Measurements from ENCODE around the gene USP25. TPM values are rescaled to one million over a fixed set of nuclear protein-coding genes. Genes with fewer than 3 reads are reported as not detected.

Gene USP25, protein sequence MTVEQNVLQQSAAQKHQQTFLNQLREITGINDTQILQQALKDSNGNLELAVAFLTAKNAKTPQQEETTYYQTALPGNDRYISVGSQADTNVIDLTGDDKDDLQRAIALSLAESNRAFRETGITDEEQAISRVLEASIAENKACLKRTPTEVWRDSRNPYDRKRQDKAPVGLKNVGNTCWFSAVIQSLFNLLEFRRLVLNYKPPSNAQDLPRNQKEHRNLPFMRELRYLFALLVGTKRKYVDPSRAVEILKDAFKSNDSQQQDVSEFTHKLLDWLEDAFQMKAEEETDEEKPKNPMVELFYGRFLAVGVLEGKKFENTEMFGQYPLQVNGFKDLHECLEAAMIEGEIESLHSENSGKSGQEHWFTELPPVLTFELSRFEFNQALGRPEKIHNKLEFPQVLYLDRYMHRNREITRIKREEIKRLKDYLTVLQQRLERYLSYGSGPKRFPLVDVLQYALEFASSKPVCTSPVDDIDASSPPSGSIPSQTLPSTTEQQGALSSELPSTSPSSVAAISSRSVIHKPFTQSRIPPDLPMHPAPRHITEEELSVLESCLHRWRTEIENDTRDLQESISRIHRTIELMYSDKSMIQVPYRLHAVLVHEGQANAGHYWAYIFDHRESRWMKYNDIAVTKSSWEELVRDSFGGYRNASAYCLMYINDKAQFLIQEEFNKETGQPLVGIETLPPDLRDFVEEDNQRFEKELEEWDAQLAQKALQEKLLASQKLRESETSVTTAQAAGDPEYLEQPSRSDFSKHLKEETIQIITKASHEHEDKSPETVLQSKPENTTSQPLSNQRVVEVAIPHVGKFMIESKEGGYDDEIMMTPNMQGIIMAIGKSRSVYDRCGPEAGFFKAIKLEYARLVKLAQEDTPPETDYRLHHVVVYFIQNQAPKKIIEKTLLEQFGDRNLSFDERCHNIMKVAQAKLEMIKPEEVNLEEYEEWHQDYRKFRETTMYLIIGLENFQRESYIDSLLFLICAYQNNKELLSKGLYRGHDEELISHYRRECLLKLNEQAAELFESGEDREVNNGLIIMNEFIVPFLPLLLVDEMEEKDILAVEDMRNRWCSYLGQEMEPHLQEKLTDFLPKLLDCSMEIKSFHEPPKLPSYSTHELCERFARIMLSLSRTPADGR
- 30.9 TPM in 2 replicates for total RNA-seq (2014; rRNA removed; shearing (Covaris generic))
- polyA plus RNA-seq (2014; cell fraction: nucleus; rRNA removed): 19.9 and 31.6 TPM in 2 replicates

DNA sequence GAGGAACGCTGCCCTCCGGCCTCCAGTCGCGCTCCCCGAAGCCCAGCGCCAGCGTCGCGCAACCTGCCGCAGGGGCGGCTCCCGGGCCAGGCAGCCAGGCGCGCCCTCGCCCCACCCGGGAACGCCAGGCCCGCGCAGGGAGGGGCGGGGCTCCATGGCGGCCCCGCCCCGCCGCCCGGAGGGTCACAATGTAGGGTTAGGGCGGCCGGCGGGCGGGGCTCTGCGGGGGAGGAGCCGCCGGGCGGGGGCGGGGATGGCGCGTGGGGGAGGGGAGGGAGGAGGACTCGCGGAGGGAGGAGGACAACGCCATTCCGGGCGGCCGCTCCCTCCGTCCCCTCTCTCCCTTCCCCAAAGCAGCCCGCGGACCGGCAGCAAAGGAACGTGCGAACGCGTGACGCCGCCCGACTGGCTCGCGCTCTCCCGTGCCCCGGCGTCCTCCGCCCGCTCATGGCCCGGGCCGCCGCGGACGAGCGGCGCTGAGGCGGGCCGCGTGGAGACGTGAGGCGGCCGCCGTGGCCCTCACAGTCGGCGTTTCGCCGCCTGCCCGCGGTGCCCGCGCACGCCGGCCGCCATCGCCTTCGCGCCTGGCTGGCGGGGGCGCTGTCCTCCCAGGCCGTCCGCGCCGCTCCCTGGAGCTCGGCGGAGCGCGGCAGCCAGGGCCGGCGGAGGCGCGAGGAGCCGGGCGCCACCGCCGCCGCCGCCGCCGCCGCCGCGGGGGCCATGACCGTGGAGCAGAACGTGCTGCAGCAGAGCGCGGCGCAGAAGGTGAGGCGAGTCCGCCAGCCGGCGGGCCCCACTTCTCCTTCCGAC, at the start of gene USP25:
Gene USP25 (plus strand): TSS at position 309 of the 810 bp plus-strand sequence. CDS start 412 bp downstream, at position 721.
- DNase-seq (ENCODE audit: extremely low read depth, low read depth): peak; percentile 64

DNA sequence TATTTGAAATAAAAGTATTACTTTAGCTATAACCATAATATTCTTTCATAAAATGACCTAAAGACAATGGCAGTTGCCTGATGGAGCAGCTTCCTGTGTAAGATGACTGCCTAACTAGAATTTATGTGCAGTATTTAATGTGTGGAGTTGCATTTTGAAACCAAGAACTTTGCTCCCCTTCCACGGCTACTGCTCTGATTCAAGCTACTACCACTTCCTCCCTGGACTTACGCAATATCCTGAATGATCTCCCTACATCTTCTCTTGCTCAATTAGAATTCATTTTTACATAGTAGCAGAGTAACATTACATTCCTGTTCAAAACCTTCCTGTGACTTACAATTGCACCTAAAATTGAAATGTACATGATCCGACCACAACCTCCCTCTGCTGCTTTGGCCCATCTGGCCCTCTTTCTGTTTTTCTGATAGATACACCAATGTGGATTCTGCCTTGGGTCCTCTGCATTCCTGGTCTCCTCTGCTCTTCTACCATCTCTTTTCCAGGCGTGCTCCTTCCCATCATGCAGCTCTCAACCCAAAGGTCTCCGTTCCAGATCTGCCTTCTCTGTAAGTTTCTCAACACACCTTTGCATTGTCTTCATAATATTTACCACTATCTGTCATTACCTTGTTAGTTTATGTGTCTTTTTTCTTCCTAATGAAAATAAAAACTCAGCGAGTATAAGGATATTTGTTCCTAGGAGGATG, 47.4 kb upstream of the USP25 start:
- DNase-seq (ENCODE audit: extremely low read depth, low read depth): no peak

DNA sequence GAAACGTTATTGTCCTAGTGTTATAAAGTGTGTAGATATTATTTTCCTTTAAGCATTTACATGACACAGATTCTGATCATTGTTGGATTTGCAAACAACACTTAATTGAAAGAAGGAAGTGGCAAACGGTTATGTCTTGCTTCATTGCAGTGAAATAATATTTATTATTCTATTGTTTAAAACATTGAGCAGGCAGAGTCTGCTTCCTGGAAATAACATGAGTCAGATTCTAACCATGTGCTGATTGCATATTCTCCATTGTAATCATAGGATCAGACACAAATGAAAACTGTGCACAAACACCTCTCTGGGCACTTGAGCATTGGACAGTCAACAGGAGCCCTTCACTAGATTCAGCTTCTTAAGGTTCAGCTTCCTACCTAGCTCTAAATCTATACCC, 46.8 kb upstream of the USP25 start:
- no peak for DNase-seq (ENCODE audit: extremely low read depth, low read depth)

DNA sequence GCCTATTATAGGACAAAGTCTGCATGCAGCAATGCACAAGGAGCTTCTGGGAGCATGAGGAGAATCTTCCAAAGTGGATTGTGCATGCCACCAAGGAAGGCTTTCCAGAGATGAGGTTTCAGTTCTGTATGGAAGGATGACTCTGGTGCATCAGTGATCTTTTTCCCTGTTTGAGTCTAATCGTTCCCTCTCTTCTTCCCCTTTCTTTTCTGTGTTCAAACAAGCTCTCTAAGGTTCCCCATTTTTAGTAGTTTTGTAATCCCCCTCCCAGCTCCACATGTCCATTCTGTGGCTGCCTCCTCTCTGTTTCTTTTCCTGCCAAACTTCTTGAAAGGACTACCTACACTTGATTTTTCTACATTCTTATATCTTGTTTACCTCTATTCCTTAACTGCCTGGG, 43.3 kb upstream of the USP25 start:
- no peak for DNase-seq (ENCODE audit: extremely low read depth, low read depth)

DNA sequence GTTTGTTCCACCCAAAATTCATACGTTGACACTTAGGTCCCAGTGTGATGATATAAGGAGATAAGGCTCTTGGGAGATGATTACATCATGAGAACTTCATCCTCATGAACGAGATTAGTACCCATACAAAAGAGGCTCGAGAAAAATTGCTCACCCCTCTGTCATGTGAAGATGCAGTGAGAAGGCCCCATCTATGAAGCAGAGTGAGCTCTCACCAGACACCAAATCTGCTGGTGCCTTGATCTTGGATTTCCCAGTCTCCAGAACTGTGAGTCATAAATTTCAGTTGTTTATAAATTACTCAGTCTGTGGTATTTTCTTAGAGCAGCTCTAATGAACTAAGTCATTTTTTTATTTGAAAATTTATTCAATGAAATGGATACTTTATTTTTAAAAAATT, 42.6 kb upstream of the USP25 start:
- DNase-seq (ENCODE audit: extremely low read depth, low read depth): no peak

DNA sequence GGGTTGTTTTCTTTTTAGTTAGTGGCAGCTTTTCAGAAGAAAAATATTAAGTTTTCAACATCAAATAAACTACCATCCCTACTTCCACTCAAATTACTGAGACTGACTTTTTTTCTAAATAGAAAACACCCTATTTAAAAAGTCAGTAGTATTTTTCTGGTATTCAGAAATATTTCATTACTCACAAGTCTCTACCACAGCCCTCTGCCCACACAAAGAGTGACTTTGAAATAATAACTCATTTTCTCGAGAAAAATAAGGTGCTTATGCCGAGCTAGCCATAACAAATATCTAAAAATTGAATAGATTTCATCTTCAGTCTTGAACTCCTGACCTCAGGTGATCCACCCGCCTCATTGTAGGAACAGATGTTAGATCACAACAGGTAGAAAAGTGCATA, 41.8 kb upstream of the USP25 start:
- no peak for DNase-seq (ENCODE audit: extremely low read depth, low read depth)

DNA sequence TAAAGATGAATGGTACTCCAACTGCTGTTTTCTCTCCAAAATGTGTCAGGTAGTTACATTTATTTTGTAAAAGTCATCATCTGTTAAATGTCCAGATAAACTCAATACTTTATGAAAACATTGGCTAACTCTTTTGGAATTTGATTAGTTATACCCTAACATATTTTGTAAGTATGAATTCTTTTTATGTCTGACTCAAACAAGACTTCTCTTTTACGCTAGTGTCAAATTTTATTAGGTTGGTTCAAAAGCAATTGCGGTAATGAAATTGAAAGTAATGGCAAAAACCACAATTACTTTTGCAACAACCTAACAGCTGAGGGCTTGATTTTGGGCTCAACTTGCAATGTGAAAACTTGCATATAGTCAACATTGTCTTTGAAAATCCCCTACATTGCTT, 41.0 kb upstream of the USP25 start:
- DNase-seq (ENCODE audit: extremely low read depth, low read depth): no peak

DNA sequence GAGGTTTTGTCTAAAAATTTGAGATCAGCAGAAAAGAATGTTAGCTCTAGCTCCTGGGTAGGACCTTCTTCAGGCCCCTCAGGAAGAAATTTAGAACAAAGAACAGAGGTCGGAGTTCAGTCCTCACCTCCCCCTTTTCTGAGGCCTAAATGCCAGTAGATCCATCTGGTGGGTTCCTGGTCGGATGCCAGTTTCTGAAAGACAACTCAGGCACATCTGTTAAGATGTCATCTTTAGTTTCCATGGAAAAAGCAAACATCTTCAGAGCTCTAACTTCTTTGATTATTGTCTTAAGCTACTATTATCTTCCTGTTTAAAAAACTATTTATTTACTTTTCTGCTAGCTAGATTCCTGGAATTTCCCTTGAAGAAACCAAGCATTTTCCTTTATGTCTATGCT, 37.1 kb upstream of the USP25 start:
- no peak for DNase-seq (ENCODE audit: extremely low read depth, low read depth)

DNA sequence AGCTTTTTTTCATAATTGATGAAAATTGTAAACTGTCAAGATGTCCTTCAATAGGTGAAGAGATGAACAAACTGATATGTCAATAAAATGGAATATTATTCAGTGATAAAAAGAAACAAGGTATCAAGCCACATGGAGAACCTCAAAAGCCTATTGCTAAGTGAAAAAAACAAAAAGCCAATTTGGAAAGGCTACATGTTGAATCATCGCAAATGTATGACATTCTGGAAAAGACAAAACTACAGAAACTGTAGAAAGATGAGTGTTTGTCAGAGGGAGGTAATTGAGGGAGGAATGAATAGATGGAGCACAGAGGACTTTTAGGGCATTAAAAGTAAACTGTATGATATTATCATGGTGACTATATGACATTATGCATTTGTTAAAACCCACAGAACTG, 34.5 kb upstream of the USP25 start:
- DNase-seq (ENCODE audit: extremely low read depth, low read depth): no peak

DNA sequence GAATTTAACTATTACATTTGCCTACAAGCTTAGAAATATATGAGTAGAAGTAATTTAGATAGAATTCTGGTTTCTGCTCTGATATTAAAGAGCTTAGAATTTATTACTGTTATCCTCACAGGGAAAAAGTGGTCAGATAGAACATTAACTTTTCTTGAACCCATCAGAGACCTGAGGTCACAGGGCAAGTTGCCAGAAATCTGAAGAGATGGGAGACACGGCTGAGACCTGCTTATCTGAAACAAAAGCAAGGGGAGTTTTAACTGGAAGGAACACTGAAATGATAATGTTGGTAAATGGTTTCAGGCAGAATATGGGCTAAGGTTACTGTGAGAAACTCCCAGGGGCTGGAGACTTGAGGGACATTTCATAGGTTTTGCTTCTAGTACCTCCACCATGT, 28.0 kb upstream of the USP25 start:
- no peak for DNase-seq (ENCODE audit: extremely low read depth, low read depth)

DNA sequence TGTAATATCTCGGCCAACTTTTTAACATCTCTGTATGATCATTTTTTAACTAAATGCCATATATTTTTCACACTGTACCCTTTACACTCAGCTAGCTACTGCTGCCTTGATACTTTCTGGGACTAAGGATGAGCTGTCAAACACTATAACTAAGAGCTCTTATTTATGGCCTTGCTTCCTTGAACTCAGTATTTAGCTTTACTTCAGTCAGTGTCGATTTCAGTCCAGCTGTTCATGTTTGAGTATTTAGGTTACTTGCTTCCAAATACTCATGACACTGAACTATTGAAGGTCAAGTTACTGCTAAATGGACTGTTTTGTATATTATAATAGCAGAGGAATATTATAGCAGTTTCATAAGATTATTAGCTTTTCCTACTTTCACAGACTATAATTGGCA, 25.9 kb upstream of the USP25 start:
- no peak for DNase-seq (ENCODE audit: extremely low read depth, low read depth)

DNA sequence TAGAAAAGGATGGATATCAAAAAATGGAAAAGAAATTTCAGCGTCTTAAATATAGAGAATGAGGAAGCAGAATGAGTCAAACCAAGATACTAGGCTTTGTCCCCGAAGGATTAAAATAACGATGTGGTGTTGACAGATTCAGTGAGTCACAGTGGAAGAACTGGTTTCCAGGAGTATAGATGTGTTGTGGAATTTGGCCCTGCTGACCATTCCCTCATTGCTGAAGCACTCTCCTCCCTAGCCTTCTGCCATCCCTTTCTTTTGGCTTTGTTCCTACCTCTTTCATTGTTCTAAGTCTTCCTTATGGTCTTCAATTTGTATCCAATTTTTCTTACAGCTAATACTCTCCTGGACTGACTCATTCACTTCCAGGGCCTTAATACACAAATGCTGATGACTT, 23.1 kb upstream of the USP25 start:
- no peak for DNase-seq (ENCODE audit: extremely low read depth, low read depth)

DNA sequence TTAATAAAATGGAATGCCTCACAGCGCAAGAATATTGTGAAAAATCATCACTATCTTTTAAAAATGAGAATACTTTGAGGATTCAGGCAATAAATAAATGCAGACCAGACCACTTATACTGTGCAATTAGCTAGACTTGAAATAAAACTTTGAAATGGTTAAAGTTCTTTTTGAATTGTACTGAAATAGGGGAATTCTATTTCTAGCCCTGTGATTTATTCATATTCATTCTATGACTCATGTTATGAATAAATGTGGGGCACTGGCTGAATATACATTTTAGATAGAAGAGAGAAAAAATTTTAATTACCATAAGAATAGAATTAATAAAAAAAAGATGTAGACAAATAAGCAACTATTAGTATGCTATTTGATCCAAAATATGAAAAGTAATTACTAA, 16.4 kb upstream of the USP25 start:
- no peak for DNase-seq (ENCODE audit: extremely low read depth, low read depth)

DNA sequence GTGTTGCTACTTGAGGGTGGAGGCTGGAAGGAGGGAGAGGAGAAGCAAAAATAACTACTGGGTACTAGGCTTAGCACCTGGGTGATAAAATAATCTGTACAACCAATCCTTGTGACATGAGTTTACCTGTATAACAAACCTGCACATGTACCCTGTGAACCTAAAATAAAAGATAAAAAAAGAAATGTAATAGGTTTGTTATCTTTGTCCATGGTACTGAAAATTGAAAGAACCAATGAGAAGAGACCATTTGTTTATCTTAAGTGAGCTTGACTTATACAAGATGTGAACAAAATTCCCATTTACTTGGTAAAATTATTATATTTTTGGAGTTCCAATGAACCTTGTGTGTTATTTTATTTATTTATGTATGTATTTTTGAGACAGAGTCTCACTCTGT, 11.1 kb upstream of the USP25 start:
- DNase-seq (ENCODE audit: extremely low read depth, low read depth): no peak

DNA sequence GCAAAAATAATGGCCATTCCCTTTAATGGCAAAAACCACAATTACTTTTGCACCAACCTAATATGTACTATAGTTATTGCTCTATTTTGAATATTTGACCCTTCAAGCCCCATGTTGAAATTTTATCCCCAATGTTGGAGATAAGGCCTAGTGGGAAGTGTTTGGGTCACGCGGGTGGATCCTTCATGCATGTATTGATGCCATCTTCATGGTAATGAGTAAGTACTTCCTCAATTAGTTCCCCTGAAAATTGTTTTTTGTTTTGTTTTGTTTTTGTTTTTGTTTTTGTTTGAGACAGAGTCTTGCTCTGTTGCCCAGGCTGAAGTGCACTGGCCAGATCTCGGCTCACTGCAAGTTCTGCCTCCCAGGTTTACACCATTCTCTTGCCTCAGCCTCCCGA, 9.8 kb upstream of the USP25 start:
- no peak for DNase-seq (ENCODE audit: extremely low read depth, low read depth)

DNA sequence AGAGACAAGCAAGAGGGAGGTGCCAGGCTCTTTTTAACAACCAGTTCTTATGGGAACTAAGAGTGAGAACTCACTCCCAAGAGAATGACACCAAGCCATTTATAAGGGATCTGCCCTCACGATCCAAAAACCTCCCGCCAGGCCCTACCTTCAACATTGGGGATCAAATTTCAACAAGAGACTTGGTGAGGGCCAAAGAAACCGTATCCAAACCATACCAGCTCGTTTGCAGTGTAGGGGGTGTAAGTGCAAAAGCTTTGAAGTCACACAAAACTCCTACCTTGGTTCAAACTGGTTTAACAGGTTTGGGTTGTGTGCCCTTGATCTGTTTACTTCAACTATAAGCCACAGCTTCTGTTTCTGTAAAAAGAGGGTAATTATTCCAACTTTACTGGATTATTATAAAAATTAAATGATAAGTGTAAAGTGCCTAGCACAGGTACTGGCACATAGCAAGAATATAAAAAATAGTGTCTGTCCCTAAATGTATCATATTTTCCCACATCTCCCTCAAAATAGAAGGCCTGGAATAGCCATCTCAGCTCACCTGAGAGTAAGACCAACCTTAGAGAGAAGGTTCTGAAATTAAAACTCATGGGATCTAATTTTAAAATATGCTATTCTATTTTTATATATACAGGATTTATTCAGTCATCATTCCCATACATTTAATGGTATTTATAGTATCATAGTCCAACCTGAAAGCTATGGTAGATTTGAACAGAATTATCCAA, 7.0 kb upstream of the USP25 start:
- DNase-seq (ENCODE audit: extremely low read depth, low read depth): no peak

DNA sequence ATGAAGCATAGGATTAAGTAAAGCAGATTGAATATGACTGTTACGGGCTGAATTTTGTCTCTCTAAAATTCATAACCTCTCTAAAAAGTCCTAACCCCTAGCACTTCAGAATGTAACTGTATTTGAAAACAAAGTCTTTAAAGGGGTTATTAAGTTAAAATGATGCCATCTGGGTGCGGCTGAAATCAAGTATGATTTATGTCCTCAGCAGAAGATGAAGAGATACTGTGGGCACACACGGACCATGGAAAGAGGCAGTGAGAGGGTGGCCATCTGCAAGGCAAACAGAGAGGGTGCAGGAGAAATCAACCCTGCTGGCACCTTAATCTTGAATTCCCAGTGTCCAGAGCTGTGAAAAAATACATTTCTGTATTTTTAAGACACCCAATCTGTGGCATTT, 3.8 kb upstream of the USP25 start:
- no peak for DNase-seq (ENCODE audit: extremely low read depth, low read depth)

DNA sequence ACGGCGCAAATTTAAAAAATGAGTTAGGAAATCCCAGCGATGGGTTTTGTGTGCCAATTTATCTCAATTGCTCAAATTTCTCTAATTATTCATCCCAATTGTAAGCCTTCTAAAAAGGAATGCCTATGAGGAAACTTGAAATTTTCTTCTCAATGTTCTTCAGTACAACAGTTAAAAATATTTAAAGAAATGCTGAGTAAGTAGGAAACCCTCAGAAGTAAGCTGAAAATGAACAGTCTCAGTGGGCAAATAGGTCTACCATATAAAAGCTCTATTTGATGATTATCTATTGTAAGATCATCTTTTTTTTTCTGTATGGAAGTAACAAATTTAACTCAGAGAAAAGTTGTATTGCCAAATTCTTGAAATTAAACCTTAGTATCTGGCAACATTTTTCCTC, 1.7 kb upstream of the USP25 start:
- no peak for DNase-seq (ENCODE audit: extremely low read depth, low read depth)

DNA sequence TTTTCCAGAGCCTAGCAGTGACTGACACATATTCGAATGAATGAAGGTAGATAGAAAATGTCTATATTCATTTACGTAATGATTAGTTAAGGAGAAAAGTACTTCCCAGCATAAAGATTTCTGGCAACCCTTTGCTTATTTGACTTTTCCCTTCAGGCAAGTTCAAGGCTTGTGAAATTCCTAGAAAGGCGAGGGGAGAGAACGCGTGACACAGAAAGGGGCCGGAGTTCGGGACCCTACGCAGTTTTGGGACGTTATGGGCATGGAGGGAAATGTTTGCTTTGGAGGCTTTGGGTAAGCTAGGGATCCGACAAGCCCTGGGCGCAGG, 472 bp upstream of the USP25 start:
- DNase-seq (ENCODE audit: extremely low read depth, low read depth): no peak
